ENCODE measurements around the gene MED25. TPM values are rescaled to one million over a fixed set of nuclear protein-coding genes. Genes with fewer than 3 reads are reported as not detected.

Gene MED25
- total and polyA plus RNA-seq, 9 of the 15 experiments (the other 6 are each of a cell fraction or from before 2014, with no cell fraction given), result 4.1 to 93.9 (median 19.3) TPM

GRCh38 chr19:49848938-49849337, 30.8 kb downstream of the MED25 start (continued):
- TF ChIP-seq ZNF318 (IDR thresholded peaks at IDR 0.05; ENCODE audit: borderline replicate concordance in 1 of 2, low read depth in 1 of 2), result no peak
- no peak for TF ChIP-seq ZNF212 (CRISPR knock-in tag; IDR thresholded peaks at IDR 0.05)
- no peak for TF ChIP-seq KLF13 (tag; IDR thresholded peaks at IDR 0.05; ENCODE audit: borderline replicate concordance, low read depth)
- TF ChIP-seq ZNF589 (CRISPR knock-in tag; IDR thresholded peaks at IDR 0.05; ENCODE audit: low read depth), result 0 out of 2 replicates have a peak, but pooled peaks have one; percentile 3
- peak; percentile 82 for TF ChIP-seq RBM25 (IDR thresholded peaks at IDR 0.05; ENCODE audit: low read depth, low read length, severe bottlenecking)
- peak; percentile 47; the same call in 1 of the 2 replicates for TF ChIP-seq MAFK (IDR thresholded peaks at IDR 0.05; ENCODE audit: low read length)
- TF ChIP-seq CBX5 (IDR thresholded peaks at IDR 0.05; ENCODE audit: borderline replicate concordance, low read depth), result no peak
- TF ChIP-seq ZBTB7A (IDR thresholded peaks at IDR 0.05; ENCODE audit: borderline replicate concordance, control insufficient read depth, low read depth, low read length), result no peak
- TF ChIP-seq ZNF408 (CRISPR knock-in tag; IDR thresholded peaks at IDR 0.05; ENCODE audit: low read depth), result no peak
- TF ChIP-seq ZNF592 (IDR thresholded peaks at IDR 0.05), result 0 out of 2 replicates have a peak, but pooled peaks have one; percentile 23
- TF ChIP-seq KDM5B (IDR thresholded peaks at IDR 0.05; ENCODE audit: insufficient replicate concordance, low read depth, low read length), result no peak
- TF ChIP-seq SREBF1 (IDR thresholded peaks at IDR 0.05; ENCODE audit: borderline replicate concordance, low read depth, low read length), result no peak
- TF ChIP-seq NR4A1 (CRISPR knock-in tag; IDR thresholded peaks at IDR 0.05), result no peak
- no peak for TF ChIP-seq NR4A1 (tag; IDR thresholded peaks at IDR 0.05)
- no peak for TF ChIP-seq DNMT1 (IDR thresholded peaks at IDR 0.05)
- TF ChIP-seq BRF1 (IDR thresholded peaks at IDR 0.05; ENCODE audit: borderline replicate concordance, extremely low read depth, insufficient read length), result no peak

All from K562 (cell line).